ENCODE measurements around the gene MNX1. TPM values are rescaled to one million over a fixed set of nuclear protein-coding genes. Genes with fewer than 3 reads are reported as not detected.

Gene MNX1
- total RNA-seq, 1 experiment from 2014 or later, result 1.0 TPM

DNA sequence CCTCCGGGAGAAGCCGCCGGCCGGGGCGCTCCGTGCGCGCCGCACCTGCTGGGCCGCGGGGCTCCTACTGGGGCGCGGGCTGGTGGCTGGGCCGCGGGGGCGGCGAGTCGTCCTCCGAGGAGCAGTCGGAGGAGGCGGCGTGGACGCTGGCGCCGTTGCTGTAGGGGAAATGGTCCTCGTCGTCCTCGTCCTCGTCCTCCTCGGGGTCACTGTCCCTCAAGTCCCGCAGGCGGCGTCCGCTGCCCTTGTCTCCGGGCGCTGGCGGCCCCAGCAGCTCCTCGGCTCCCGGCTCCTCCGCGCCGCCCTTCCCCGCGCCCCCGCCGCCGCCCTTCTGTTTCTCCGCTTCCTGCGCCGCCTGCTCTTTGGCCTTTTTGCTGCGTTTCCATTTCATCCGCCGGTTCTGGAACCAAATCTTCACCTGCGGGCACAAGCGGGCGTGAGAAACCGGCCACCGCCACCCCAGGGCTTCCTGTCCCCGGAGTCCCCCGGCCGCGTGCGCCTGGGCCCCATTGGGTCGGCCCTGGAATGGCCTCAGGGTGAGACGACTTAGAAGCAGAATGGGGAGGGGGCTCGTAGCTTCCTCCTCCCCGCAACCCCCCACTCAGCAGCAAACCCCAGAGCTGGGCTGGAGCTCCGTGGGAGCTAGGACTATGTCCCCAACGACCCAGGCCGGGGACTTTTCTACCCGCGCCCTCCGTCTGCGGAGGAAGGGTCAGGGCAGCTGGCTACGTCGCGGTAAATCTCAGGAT lies 4.8 kb downstream of the MNX1 start:
- in situ Hi-C loops (cut with HindIII; ENCODE audit: low sequenced_read_pairs), result no loop called here
- DNase-seq (ENCODE audit: low spot score), result no peak

DNA sequence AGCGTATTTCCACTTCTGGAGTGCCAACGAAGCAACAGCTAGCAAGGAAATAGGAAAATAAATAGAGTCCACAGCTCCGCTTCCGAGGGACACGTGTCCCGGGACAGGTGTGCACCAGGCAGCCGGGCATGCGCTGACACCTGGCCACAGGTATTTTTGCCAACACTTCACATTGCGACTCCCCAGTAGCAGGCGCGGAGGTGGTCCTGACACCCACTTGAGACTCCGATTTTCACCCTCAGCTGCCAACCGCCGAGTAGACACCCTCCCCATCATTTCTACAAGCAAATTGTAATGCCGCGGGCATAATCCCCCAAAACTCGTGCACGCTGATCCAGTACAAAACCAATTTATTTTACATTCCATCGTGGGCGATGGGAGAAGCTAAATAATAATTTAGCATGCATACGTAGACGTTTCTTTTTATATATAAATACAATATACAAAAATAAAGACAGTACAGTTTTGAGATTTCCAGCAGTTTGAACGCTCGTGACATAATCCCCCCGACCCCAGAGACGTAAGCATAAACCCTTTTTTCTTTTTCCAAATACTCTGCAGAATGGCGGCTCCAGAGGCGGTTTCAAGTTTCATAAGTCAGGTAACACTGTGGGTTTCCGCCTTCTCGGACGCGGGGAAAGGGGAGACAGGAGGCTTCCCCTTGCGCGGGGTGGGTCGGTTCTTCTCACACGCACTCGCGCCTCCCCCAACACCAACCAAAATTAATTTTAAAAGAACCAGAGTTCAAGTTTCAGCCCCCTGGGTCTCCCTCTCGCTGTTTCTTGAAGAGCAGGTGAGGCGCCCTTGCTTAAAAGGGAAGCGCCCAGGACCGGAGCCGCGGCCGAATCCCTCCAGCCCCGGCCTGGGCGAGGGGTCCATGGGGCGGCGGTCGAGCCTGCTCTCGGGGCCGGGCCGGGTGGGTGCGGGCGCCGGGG lies 5.7 kb downstream of the MNX1 start:
- DNase-seq (ENCODE audit: low spot score), result no peak
- in situ Hi-C loops (cut with HindIII; ENCODE audit: low sequenced_read_pairs), result no loop called here

DNA sequence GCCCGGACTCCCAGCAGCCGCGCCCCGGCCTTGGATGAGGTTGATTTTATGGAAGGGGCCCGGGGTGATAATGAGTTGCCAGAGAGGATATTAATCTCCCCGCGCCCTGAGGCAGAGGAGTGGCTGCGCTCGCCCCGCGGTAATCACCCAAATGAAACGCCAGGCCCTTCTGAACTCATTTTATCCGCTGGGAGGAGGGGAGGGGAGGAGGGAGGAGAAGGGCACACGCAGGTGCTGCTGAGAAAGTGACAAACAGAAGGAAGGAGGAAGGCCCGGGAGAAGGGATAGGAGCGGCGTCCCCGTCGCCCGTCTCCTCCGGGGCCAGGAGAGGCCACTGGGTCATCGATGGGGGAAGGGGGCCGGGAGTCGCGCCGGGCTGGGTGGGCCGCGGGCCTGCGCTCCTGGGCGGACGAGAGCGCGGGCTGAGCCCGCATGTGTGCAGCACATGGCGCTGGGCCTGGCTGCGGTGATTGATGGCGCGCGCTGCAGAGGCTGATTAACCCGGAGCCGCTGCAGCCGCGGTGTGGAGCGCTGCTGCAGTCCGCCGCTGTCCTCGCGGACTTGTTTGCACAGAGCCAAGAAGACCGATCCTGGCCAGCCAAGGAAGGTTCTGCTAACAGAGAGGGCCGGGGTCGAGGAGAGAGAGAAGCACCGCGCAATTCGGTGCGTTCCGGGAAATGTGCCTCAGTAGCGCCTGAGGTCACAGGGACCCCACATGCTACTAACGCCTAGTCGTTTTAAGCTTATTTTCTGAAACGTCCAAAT lies 6.5 kb downstream of the MNX1 start:
- no peak for DNase-seq (ENCODE audit: low spot score)
- in situ Hi-C loops (cut with HindIII; ENCODE audit: low sequenced_read_pairs), result no loop called here

DNA sequence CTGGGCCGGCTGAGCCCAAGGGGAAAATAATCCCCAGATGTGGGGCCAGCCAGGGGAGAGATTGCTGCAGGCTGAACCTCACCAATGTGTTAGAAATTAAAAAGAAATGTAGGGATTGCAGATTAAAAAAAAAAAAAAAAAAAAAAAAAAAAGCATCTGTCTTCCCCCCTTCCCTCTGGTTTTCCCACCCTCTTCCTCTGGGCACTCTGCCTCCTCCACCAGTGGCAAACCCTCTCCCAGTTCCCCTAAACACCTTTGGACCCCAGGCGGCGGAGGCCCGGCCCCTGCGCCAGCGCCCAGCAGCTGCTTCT lies 7.1 kb downstream of the MNX1 start:
- DNase-seq (ENCODE audit: low spot score), result no peak

DNA sequence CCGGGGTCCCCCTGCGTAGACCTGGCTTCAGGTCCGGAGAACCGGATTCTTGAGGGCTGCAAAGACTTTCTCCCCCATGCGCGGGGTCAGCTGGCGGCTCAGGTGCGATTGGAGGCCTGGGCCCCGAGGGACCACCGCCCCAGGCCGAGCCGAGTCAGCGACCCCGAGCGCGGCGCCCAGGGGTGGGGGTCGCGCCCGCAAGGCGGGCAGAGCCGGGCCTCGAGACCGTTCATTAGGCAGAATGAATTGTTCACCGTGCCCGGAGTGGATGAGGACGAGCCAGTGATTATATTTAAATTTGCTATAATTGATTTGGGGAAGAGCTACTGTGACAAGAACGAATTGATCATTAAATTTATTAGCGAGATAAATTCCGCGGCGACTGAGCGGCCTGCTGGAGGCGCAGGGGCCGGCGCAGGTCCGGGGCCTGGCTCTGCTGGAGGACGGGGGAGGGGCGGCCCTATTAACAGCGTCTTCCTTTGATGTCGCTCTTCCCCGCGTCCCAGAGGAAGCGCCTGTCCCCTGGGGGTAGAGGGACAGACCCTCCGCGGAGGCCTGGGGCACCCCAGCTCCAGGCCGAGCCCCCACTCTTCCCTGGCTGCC lies 7.5 kb downstream of the MNX1 start:
- in situ Hi-C loops (cut with HindIII; ENCODE audit: low sequenced_read_pairs), result no loop called here
- DNase-seq (ENCODE audit: low spot score), result no peak

More for the DNA sequence above, 7.1 kb downstream of the MNX1 start:
- in situ Hi-C loops (cut with HindIII; ENCODE audit: low sequenced_read_pairs), result no loop called here

DNA sequence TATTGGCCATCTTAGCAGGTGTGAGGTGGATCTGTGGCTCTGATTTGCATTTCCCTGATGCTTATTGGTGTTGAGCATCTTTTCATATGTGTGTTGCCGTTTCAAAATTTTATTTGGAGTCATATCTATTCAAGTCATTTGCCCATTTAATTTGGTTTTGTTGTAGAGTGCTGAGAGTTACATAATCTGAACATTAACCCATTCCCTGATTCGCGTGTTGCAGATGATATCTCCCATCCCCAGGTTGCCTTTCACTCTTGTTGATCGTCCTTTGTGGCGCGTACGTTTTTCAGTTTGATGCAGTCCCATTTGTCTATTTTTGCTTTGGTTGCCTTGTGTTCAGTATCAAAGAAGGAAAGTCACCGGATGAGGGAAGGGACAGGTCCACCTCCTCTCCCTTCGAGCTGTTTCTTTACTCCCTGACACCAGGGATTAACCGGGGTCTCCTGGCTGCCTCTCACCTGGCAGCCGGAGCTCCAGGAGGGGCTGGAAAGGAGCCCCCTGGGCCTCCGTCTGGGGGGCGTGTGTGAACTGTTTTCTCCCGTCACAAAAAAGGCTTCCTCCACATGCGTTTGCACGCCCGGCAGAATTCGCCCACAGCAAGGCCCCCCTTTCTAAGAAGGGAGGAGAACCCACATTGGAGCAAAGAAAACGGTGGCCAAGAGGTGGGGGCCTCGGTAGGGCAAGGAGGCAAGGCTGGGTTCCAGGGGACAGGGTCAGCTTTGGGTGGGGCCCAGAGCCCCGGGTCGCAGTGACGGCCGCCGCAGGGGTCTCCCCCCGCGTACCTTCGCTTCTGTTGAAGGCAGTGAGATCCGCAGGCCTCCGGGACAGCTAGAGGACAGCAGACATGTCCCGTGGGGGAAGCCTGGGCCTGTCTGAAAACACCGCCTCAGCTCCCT lies 8.3 kb downstream of the MNX1 start:
- no peak for DNase-seq (ENCODE audit: low spot score)
- in situ Hi-C loops (cut with HindIII; ENCODE audit: low sequenced_read_pairs), result no loop called here

DNA sequence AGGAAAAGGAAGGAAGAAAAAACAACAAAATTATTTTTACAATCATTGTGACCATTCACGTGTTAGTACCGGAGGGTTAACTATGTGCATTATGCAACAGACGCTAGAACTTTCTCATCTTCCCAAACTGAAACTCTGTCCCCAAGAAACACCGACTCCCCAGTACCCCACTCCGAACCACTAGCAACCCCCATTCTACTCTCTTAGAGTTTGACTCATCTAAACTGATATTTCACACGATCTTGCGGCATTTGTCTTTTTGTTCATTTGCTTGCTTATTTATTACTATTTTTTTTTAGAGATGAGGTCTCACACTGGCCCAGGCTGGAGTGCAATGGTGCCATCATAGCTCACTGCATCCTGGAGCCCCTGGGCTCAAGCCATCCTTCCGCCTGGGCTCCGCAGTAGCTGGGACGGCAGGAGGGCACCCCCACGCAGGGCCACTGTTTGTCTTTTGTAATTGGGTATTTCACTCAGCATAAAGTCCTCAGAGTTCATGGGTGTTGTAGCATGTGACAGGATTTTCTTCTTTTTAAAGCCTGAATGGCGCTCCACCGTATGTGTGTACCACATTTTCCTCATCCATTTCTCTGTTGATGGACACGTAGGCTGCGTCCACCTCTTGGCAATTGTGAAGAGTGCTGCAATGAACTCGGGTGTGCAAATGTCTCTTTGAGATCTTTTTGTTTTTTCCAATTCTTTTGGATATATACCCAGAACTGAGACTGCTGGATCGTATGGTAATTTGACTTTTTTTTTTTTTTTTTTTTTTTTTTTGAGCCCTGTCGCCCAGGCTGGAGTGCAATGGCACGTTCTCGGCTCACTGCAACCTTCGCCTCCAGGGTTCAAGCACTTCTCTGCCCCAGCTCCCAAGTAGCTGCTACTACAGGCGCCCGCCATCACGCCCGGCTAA lies 9.5 kb downstream of the MNX1 start:
- in situ Hi-C loops (cut with HindIII; ENCODE audit: low sequenced_read_pairs), result no loop called here
- DNase-seq (ENCODE audit: low spot score), result no peak

DNA sequence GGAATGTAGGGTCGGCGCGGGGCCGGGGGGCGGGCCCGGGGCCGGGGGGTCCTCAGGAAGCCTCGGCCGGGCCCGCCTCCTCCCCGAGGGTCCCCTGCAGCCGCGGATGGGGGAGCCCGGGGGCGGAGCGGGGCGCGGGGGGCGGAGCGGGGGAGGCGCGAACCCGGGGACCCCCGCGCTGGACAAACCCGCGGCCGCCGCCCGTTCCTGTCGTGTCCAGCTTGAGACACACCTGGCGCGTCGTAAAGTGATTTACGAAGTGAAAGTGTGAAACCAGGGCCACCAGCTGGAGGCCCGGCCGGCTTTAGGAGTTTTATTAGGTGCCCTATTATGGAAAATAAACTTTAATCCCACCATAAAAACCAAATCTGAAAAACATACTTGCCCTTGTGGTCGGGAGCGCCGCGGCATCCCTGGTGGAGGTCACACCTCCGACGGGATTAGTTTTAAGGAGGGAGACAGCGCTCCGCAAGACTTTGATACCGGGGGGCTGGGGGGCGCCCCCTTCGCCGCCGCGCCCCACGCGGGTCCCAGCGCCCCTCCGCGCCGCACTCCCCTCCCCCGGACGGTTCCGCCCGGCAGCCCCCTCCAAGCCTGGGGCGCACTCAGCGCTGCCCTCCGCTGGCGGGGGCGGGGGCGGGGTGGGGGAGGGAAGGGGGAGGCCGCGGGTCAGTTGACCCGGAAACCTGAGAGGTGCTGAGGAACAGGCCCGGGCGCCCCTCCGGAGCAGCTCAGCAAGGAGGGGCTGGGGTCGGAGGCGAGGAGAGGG lies 10.3 kb downstream of the MNX1 start:
- DNase-seq (ENCODE audit: low spot score), result no peak
- in situ Hi-C loops (cut with HindIII; ENCODE audit: low sequenced_read_pairs), result no loop called here

DNA sequence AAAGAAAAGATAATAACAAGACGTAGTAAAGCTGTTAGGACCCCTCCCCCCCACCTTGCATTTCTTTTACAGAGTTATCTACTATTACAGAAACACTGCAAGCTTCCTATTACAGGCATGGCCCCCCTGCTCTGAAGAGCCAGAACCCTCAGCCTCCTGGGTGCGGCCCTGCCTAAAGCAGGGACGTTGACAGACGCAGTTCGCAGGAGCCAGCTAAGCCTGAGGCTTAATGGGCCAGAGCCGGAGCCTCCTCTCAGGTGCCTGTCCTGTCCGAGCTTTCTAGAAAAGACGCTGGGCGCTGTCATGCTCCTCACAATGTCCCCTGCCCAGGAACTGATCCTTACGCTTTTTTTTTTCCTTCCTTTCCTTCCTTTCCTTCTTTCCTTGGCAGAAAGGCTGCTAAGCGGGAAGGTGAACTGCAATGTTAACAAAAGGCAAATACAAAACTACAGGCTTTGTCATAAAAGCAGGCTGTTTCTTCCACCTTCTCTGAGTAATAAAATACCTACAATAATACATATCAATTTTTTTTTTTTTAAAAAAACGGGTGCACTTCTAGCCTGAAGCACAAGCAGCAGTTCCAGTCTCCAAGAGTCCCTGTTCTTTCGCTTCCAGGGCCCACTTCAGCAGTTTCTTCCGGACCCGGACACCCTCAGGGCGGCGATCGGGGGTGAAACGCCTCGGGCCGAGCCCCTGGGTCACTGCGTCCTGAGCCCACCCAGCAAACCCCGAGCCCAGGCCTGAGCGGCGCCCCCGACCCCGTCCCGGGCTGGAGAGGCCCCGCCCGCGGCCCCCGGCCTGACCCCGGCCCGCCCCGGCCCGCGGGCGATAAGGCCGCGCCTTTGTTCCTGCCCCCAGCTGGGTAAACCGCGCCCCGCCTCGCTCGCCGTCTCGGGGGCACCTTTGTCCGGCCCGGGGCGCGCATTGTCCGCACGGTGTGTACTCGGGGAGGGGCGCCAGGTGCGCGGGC lies 11.2 kb downstream of the MNX1 start:
- DNase-seq (ENCODE audit: low spot score), result no peak
- in situ Hi-C loops (cut with HindIII; ENCODE audit: low sequenced_read_pairs), result no loop called here

DNA sequence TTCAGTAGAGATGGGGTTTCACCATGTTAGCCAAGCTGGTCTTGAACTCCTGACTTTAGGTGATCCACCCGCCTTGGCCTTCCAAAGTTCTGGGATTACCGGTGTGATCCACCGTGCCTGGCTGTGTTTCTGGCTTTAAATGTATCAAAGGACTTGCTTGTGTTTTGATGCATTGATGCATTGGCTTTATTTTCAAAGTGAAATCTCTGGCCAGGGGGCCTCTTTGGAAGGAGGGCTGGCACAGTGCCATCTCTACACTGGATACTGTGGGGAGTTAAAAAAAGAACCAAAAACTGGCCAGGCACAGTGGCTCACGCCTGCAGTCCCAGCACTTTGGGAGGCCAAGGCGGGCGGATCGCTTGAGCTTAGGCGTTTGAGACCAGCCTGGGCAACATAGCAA lies 16.0 kb downstream of the MNX1 start:
- no peak for DNase-seq (ENCODE audit: low spot score)
- in situ Hi-C loops (cut with HindIII; ENCODE audit: low sequenced_read_pairs), result no loop called here

DNA sequence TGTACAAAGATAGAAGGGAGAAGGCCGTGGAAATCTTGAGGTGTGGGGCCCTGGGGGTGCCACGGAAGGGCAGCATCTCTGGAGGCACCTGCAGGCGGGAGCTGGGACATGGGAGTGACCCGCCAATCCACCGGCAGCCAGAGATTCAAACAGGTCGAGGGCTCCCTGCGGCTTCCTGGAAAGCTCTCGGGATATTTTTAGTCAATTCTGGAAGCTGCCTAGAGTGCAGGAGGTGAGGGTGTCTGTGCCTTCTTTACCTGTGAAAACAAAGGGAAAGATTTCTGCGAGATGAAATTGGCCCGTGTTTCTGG lies 16.6 kb downstream of the MNX1 start:
- in situ Hi-C loops (cut with HindIII; ENCODE audit: low sequenced_read_pairs), result no loop called here
- no peak for DNase-seq (ENCODE audit: low spot score)

DNA sequence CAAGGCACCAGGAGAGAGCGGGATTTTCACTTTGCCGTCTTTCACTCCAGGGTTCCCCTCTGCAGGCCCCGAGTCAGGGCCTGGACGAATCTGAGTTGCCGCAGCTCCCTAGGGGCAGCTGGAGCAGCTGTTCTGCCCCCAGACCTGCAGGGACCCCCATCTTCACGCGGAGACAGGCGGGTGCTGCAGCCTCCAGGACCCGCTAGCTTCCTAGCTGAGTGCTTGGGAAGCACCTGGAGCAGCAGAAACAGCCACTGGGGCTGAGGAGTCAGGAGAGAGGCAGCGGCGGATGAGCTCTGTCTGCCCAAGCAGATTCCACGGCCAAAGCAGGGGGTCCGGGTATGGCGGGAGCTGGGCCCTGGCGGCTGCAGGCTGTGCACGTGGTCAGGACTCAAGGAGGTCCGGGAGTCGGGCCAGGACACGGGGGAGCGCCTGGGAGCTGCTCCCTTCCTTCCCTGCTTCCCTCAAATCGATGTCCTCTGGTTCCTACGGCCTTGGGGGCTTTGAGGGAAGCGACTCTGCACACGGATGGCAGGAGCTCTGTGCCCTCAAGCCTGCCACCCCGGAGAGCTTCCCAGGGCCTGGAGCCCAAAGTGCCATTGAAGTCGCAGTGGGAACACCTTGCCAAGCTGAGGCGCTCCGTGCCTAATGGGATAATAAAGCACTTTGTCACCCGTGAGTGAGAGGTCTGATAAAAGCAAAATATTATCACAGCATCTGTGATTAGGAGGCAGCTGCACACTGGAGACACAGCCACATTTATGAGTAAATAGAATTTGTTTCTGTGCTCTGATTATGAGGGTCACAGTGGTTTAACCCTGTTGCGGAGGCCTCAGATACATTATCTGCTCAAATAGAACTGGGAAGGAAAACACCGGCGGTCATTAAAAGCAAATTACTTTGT lies 17.2 kb downstream of the MNX1 start:
- in situ Hi-C loops (cut with HindIII; ENCODE audit: low sequenced_read_pairs), result no loop called here
- no peak for DNase-seq (ENCODE audit: low spot score)

DNA sequence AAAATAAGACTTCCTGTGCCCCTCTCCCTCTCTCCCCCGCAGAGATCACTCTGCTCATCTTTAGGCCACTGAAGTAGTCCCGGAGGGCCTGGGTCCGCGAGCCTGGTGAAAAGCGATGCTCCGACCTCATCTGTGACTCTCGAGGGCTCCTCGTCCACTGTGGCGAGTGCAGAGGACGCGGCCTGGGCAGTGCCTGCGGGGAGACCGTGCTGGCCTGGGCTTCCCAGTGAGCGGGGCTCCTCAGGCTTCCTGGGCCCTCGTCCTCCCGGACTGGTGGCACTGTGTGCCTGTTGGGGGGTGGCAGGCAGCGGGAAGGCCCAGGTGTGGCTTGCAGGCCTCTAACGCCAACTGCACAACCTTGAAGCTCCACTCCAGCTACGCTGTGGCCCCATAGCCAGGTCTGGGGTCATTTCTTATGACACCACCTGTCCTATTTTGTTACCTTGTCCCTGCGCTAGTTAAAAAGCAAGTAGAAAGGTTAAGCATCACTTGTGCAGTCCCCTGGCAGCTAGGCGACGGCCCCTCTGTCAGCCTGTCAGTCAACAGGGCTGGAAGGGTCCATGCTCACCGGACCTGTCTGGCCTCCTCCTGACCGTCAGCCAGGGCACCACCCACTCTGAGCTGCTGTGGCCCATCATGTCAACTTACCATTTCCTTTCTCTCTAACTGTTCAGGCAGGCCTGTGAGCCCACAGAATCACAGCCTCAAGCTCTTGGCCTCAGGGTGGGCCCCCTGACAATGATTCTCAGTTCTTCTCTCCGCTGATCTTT lies 20.5 kb downstream of the MNX1 start:
- DNase-seq (ENCODE audit: low spot score), result no peak
- in situ Hi-C loops (cut with HindIII; ENCODE audit: low sequenced_read_pairs), result no loop called here

All from G401 (cell line).